ENCODE data around the gene DYNLT4. TPM values are rescaled to one million over a fixed set of nuclear protein-coding genes. Genes with fewer than 3 reads are reported as not detected.

Gene DYNLT4
- total RNA-seq, 1 donor from 2014 or later = not detected

GRCh38 chr1:44822131-44822701, 15.1 kb upstream of the DYNLT4 start:
- DNase-seq (ENCODE audit: low read depth) = no peak
- no peak overlapping the region for H3K4me3 ChIP-seq (ENCODE audit: low read depth, low read length)
- TF ChIP-seq CTCF (conservative IDR thresholded peaks at IDR 0.05; ENCODE audit: low read depth, low read length) = no peak

- TF ChIP-seq CTCF (conservative IDR thresholded peaks at IDR 0.05; ENCODE audit: low read depth, low read length) = no peak
- no peak overlapping the region for H3K4me3 ChIP-seq (ENCODE audit: low read depth, low read length)
- DNase-seq (ENCODE audit: low read depth) = no peak
These were observed 14.1 kb upstream of the DYNLT4 start for GRCh38 chr1:44821240-44821715.

GRCh38 chr1:44820328-44821239, 13.4 kb upstream of the DYNLT4 start:
- no peak for TF ChIP-seq CTCF (conservative IDR thresholded peaks at IDR 0.05; ENCODE audit: low read depth, low read length)
- peak overlapping the region; percentile 49 for H3K4me3 ChIP-seq (ENCODE audit: low read depth, low read length)
- DNase-seq (ENCODE audit: low read depth) = no peak

GRCh38 chr1:44819608-44820327, 12.6 kb upstream of the DYNLT4 start:
- TF ChIP-seq CTCF (conservative IDR thresholded peaks at IDR 0.05; ENCODE audit: low read depth, low read length) = no peak

GRCh38 chr1:44819196-44819607, 12.1 kb upstream of the DYNLT4 start:
- DNase-seq (ENCODE audit: low read depth) = no peak
- peak overlapping the region; percentile 47 for H3K4me3 ChIP-seq (ENCODE audit: low read depth, low read length)
- TF ChIP-seq CTCF (conservative IDR thresholded peaks at IDR 0.05; ENCODE audit: low read depth, low read length) = peak; percentile 7

More at GRCh38 chr1:44819608-44820327, 12.6 kb upstream of the DYNLT4 start:
- peak overlapping the region; percentile 49 for H3K4me3 ChIP-seq (ENCODE audit: low read depth, low read length)
- peak; percentile 95 for DNase-seq (ENCODE audit: low read depth)

- DNase-seq (ENCODE audit: low read depth) = no peak
These were observed 10.8 kb upstream of the DYNLT4 start for GRCh38 chr1:44817771-44818495.

More at GRCh38 chr1:44817771-44818495, 10.8 kb upstream of the DYNLT4 start:
- H3K4me3 ChIP-seq (ENCODE audit: low read depth, low read length) = no peak overlapping the region
- TF ChIP-seq CTCF (conservative IDR thresholded peaks at IDR 0.05; ENCODE audit: low read depth, low read length) = no peak

All from epithelial cell of proximal tubule (primary cell).